DMS53 treated with DMSO at 0.1 percent for 48 hours (cell line): ENCODE data around the gene SLIT3.

Experiments used
- DNase-seq: peaks from one replicate; lab custom pipeline; 2025; ENCODE audit not compliant: unreplicated experiment; lab: John Stamatoyannopoulos, UW

Gene SLIT3

GRCh38 chr5:168847511-168848073 is 453.3 kb downstream of the SLIT3 start:
- DNase-seq: no peak

GRCh38 chr5:168844922-168845296 is 456.0 kb downstream of the SLIT3 start:
- no peak for DNase-seq

- no peak for DNase-seq
Observed at GRCh38 chr5:168844016-168844921, 456.7 kb downstream of the SLIT3 start.

- no peak for DNase-seq
Observed at GRCh38 chr5:168843277-168844015, 457.5 kb downstream of the SLIT3 start.

- no peak for DNase-seq
Observed at GRCh38 chr5:168842571-168843205, 458.3 kb downstream of the SLIT3 start.

GRCh38 chr5:168837852-168838251 is 463.1 kb downstream of the SLIT3 start:
- no peak for DNase-seq

GRCh38 chr5:168836603-168837231 is 464.2 kb downstream of the SLIT3 start:
- DNase-seq: no peak

- no peak for DNase-seq
Observed at GRCh38 chr5:168833936-168834335, 467.0 kb downstream of the SLIT3 start.

- DNase-seq: no peak
Observed at GRCh38 chr5:168833383-168833782, 467.6 kb downstream of the SLIT3 start.

- no peak for DNase-seq
Observed at GRCh38 chr5:168832308-168832707, 468.6 kb downstream of the SLIT3 start.

GRCh38 chr5:168831383-168831782 is 469.6 kb downstream of the SLIT3 start:
- no peak for DNase-seq

- DNase-seq: no peak
Observed at GRCh38 chr5:168830833-168831232, 470.1 kb downstream of the SLIT3 start.

GRCh38 chr5:168829922-168830417 is 471.0 kb downstream of the SLIT3 start:
- no peak for DNase-seq

GRCh38 chr5:168829044-168829443 is 471.9 kb downstream of the SLIT3 start:
- no peak for DNase-seq

GRCh38 chr5:168827636-168828035 is 473.3 kb downstream of the SLIT3 start:
- DNase-seq: no peak

GRCh38 chr5:168826246-168826725 is 474.7 kb downstream of the SLIT3 start:
- DNase-seq: no peak

GRCh38 chr5:168822745-168823281 is 478.1 kb downstream of the SLIT3 start:
- DNase-seq: no peak

GRCh38 chr5:168822248-168822744 is 478.6 kb downstream of the SLIT3 start:
- DNase-seq: no peak

- no peak for DNase-seq
Observed at GRCh38 chr5:168820874-168821273, 480.1 kb downstream of the SLIT3 start.

- DNase-seq: no peak
Observed at GRCh38 chr5:168819004-168819621, 481.8 kb downstream of the SLIT3 start.
